T1000 (cell line): Measurements from ENCODE around the gene ELF2.
A peak's percentile ranks its signal among the peaks of the same experiment; 100 is the strongest.
"Not testable (repeated sequence)": the region's sequence is repeated elsewhere in the genome, so short reads cannot be mapped to it uniquely, and the experiment has no call there.

Experiments used
- DNase-seq: peaks from one replicate; lab custom pipeline; 2025; ENCODE audit warnings: mixed read lengths; lab: John Stamatoyannopoulos, UW

Gene ELF2

GRCh38 chr4:139077567-139078355 is 99.3 kb downstream of the ELF2 start:
- DNase-seq = no peak

- no peak for DNase-seq
Observed at GRCh38 chr4:139076016-139076744, 100.8 kb downstream of the ELF2 start.

- no peak for DNase-seq
Observed at GRCh38 chr4:139060591-139060990, 116.4 kb downstream of the ELF2 start.

GRCh38 chr4:139059026-139059425 is 118.0 kb downstream of the ELF2 start:
- not testable (repeated sequence) for DNase-seq

- no peak for DNase-seq
Observed at GRCh38 chr4:139054791-139055505, 122.1 kb downstream of the ELF2 start.

GRCh38 chr4:139053909-139054308 is 123.1 kb downstream of the ELF2 start:
- DNase-seq = no peak

GRCh38 chr4:139050446-139050845 is 126.6 kb downstream of the ELF2 start:
- DNase-seq = no peak

- DNase-seq = no peak
Observed at GRCh38 chr4:139048026-139048425, 129.0 kb downstream of the ELF2 start.

GRCh38 chr4:139044291-139044690 is 132.7 kb downstream of the ELF2 start:
- DNase-seq = no peak

- no peak for DNase-seq
Observed at GRCh38 chr4:139042981-139043460, 134.0 kb downstream of the ELF2 start.

- no peak for DNase-seq
Observed at GRCh38 chr4:139038874-139039443, 138.1 kb downstream of the ELF2 start.

GRCh38 chr4:139036885-139037284 is 140.1 kb downstream of the ELF2 start:
- no peak for DNase-seq

GRCh38 chr4:139035650-139036049 is 141.4 kb downstream of the ELF2 start:
- no peak for DNase-seq

- DNase-seq = peak; percentile 14
Observed at GRCh38 chr4:139030614-139031235, 146.3 kb downstream of the ELF2 start.

GRCh38 chr4:139029866-139030363 is 147.1 kb downstream of the ELF2 start:
- DNase-seq = not testable (repeated sequence)

- no peak for DNase-seq
Observed at GRCh38 chr4:139028191-139028661, 148.8 kb downstream of the ELF2 start.

- DNase-seq = no peak
Observed at GRCh38 chr4:139027776-139028175, 149.2 kb downstream of the ELF2 start.

GRCh38 chr4:139025841-139026240 is 151.2 kb downstream of the ELF2 start:
- no peak for DNase-seq

GRCh38 chr4:139024686-139025085 is 152.3 kb downstream of the ELF2 start:
- no peak for DNase-seq

GRCh38 chr4:139022835-139023234 is 154.2 kb downstream of the ELF2 start:
- DNase-seq = no peak

GRCh38 chr4:139021071-139021470 is 155.9 kb downstream of the ELF2 start:
- not testable (repeated sequence) for DNase-seq
